IPS-11a (cell line): ENCODE measurements around the gene ATP6V0E2.
"Not testable (repeated sequence)": the region's sequence is repeated elsewhere in the genome, so short reads cannot be mapped to it uniquely, and the experiment has no call there.

Source experiments
- H3K4me3 ChIP-seq: one replicate; pipeline ENCODE4 v1.5.1; 2013; ENCODE audit warnings: low read depth, low read length, control low read depth

Gene ATP6V0E2

GRCh38 chr7:149877890-149878522, 4.2 kb downstream of the ATP6V0E2 start:
- no peak overlapping the region for H3K4me3 ChIP-seq

- H3K4me3 ChIP-seq = no peak overlapping the region
These were observed 4.8 kb downstream of the ATP6V0E2 start for GRCh38 chr7:149878523-149878921.

DNA sequence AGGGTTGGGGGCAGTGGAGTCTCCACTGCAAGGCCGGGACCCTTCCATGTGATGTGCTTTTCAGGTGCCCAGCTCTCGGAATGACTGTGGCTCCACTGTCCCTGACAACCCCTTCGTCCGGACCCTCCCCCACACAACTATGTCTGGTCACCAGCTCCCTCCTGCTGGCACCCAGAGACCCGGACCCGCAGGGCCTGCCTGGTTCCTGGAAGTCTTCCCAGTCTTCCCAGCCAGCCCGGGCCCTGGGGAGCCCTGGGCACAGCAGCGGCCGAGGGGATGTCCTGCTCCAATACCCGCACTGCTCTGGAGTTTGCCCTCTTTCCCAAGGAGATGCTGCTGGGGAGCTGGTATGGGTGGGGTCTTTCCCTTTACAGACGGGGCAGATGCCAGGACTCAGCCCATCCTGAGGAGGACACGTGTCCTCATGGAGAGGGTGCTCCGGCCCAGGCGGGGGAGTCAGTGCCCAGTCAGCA, 5.5 kb downstream of the ATP6V0E2 start:
- no peak overlapping the region for H3K4me3 ChIP-seq

DNA sequence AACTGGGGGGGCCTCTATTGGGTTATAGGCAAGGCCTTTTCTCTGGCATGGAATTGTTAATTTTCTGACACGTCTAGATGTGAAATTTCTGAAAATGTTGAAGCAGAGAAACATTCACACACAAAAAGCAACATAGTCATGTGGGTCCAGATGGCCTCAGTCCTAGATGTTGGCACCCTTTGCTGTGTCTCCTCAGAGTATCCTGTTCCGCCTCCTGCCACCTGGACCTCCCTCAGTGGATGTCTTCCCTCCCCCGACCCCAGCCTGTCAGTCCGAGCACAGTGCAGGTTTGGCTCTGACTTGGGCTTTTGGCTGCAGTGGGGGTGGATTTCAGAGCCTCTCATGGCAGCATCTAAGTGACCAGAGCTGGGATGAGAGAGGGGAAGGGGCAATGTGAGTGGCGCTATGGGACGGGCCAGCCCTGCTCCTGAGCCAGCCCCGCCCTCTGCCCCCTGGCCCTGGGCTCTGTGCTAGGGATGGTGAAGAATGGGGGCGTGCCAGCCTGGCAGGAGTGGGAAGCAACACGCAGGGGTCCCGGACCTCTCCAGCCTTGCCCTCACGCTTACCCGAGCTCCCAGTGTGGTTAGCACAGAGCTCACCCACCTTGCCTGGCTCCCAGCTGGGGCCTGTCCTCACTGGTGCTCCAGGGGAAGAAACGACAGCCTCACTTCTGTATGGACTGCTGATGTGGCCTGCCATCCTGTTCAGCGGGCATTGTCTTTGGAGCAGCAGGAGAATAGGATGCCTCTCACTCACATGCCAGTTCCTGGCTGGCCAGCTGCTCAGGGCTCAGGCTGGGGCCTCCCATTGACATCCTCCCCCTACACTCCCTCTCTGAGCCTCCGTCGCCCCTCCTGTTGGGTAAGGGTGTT, 6.2 kb downstream of the ATP6V0E2 start:
- no peak overlapping the region for H3K4me3 ChIP-seq

DNA sequence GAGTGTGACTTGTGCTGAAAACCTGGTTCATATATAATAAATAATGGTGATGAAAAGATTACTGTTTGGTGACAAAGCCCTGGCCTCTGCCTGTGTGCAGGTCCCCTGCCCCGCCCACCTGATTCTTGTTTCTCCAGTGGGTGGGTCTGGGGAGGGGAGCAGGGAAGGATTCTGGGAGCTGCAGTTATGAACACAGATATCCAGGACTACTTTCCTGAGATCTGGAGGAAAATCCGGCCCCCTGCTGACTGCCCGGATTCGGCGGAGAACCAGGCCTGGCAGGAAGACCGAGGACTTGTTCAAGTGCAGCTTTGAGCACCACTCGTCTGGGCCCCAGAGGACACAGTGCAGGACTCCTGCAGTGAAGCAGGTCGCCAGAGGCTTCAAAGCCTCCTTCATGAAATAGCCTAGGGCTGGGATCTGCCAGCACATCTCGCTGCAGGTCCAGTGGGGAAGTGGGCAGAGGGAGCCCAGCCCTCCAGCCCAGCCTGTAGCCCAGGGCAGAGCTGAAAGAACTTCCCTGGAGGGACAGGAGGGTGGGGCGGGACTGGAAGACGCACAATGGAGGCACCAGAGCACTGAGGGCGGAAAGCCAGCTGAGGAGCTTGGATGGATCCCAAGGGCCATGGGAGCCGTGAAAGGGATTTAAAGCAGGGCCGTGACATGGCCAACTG, 7.0 kb downstream of the ATP6V0E2 start:
- no peak overlapping the region for H3K4me3 ChIP-seq

- no peak overlapping the region for H3K4me3 ChIP-seq
These were observed 7.8 kb downstream of the ATP6V0E2 start for GRCh38 chr7:149881328-149882247.

- no peak overlapping the region for H3K4me3 ChIP-seq
These were observed 8.7 kb downstream of the ATP6V0E2 start for GRCh38 chr7:149882248-149883047.

DNA sequence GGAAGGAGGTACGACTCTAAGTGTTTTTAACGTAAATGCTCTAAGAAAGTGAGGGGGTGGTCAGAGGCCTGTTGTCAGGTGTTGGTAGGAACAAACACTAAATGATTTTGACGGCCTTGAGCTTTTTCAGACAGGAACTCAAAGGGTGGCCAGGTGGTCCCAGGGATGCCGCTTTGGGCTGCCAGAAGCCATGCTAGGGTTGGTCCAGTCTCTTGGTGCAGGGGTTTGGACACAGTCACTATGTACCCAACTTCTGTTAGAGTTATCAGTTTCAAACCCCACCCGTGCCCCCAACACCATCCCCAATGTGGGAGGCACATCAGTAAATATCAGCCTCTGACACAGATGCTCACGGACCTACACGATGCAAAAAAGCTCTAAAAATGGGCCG, 9.3 kb downstream of the ATP6V0E2 start:
- no peak overlapping the region for H3K4me3 ChIP-seq

DNA sequence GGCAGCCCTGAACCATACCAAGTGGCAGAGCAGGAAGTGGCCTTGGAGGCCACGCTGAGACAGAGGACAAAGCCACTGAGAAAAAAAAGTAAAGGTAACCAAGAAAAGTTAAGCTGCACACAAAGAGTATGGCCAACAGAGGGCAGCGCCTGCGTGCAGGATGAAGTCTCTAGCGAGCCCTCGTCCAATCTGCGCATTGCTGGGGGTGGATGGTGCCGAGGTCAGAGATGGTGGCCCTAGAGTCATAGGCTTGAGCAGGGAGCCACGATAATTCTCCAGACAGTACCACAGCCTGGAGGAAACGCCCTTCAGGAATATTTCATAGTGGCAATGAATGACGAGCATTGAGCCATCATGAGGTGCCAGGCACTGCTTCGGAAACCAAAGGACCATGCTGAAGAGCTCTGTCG, 9.7 kb downstream of the ATP6V0E2 start:
- no peak overlapping the region for H3K4me3 ChIP-seq

DNA sequence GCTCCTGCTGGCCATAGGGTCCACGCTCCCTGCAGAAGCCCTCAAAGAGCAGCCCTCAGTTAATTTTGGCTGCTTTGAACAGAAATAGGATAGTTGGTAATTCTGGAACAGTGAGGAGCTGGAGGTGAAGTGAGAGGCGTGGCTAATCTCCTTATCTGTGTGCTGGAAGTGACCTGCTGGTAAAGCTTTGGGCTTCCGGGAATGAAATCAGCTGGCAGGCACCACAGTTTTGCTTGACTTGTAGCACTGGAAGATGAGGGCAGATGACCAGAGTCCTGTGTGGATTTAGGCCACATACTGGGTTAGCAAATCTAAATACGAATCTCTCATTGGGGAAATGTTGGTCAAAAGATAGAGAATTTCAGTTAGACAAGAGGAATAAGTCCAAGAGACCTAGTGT, 10.2 kb downstream of the ATP6V0E2 start:
- no peak overlapping the region for H3K4me3 ChIP-seq

- no peak overlapping the region for H3K4me3 ChIP-seq
These were observed 10.8 kb downstream of the ATP6V0E2 start for GRCh38 chr7:149884541-149884940.

- no peak overlapping the region for H3K4me3 ChIP-seq
These were observed 11.6 kb downstream of the ATP6V0E2 start for GRCh38 chr7:149885191-149886017.

DNA sequence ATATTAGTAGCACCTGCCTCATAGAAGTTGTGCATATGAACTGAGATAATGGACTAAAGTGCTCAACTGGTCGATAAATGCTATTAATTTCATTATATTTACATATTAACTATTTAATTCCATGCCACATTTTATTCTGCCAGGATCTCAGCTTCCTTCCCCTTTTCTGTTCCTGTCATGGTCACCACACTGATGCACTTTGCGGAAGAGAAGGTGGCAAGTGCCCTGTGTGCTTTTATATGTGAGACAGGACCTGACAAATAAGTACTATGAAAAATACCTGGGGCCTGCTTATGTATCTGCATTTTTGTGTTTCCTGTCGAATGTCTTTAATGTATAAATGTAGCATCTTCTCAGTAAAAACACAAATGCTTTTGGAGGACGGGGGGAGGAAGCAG, 12.2 kb downstream of the ATP6V0E2 start:
- H3K4me3 ChIP-seq = no peak overlapping the region

DNA sequence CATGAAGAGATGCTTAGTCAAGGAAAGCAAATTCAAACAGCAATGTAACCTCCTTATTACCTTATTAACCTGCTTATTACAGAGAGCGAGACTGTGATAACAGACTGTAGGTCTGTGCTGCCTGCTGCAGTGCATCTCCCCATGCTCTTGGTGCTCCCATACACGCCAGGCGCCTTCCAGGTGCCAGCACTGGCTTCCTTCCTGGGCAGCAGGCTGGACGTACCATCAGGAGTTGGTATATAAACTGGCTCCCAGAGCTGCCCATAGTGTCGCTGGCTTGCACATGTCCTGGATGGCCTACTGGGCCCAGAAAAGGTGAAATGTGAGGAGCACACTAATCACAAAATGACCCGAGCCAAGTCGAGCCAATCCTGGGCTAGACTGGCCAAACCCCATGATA, 13.5 kb downstream of the ATP6V0E2 start:
- H3K4me3 ChIP-seq = no peak overlapping the region

DNA sequence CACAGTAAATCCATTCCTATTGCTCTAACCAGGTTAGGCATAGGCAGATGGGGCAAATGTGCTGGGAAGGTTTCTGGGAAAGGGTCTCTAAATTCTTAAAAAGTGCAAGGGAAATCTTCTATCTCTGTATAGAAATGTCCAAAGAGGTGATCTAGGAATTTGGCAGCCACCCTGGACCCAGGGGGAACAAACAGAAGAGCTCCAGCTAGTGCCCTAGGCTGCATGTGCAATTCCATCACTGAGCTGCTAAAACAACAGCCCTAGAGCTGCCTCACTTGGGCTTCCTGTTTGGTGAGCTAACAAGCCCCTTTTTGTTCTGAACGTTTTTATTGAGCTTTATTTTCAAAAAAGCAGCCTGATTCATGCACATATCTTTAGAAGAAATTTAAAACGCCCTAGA, 16.9 kb downstream of the ATP6V0E2 start:
- not testable (repeated sequence) for H3K4me3 ChIP-seq

- not testable (repeated sequence) for H3K4me3 ChIP-seq
These were observed 21.2 kb downstream of the ATP6V0E2 start for GRCh38 chr7:149894957-149895356.

GRCh38 chr7:149907776-149908376, 34.1 kb downstream of the ATP6V0E2 start:
- H3K4me3 ChIP-seq = not testable (repeated sequence)

GRCh38 chr7:149910219-149910618, 36.5 kb downstream of the ATP6V0E2 start:
- H3K4me3 ChIP-seq = not testable (repeated sequence)

- H3K4me3 ChIP-seq = not testable (repeated sequence)
These were observed 38.4 kb downstream of the ATP6V0E2 start for GRCh38 chr7:149912126-149912525.
